ENCODE data around the gene TMEM200A.
A peak's percentile ranks its signal among the peaks of the same experiment; 100 is the strongest.
"Not testable (repeated sequence)": the region's sequence is repeated elsewhere in the genome, so short reads cannot be mapped to it uniquely, and the experiment has no call there.

TMEM200A gene

DNA sequence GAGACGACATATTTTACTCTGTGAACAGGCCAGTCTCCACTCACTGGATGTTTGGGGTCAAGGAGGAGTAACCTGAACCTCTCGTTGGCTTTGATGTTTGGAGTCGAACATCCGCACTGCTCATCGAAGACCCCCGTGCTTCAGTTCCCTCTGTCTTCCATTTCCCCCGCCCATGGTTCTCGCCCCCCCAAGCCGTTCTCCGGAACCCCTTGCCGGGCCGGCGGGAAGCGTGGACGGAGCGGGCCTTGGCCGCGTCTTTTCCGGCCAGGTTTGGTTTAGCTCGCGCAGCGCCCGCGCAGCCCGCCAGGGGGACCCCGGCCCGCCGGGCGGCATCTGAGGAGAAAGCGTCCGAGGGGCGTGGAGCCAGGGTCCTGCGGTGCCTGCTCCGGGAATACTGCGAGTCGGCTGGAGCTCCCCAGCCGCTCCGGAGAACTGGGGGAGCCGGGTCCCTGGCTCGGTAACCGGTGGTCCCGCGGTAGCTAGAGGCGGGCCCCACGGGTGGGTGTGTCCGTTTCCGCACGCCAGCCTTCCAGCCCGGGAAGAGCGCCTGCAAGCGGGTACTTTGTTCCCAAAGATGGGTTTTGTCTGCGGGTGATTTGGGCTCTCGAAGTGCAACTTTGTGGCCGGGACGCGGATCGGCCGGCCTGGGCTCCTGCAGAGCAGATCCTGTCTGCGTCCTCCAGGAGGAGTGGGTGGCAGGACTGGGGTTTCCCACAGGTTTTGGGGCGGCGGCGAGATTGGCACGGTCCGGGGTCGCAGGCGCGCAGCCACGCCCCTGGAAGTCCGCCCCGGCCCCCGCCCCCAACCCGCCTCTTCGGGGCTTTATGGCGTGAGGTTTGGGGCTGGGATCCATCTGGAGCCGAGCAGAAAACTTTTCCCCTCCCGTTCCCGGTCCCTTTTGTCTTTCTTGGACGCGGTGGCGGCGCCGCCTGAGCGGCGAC, at the start of gene TMEM200A:
Gene TMEM200A, plus strand, starts transcription at position 852 of the 941 bp plus-strand sequence. CDS start 74,406 bp downstream, outside the sequence.
- peak in 1 of 2 donors; percentile 51 for DNase-seq (ENCODE audit: low read depth in 2 of 2)

DNA sequence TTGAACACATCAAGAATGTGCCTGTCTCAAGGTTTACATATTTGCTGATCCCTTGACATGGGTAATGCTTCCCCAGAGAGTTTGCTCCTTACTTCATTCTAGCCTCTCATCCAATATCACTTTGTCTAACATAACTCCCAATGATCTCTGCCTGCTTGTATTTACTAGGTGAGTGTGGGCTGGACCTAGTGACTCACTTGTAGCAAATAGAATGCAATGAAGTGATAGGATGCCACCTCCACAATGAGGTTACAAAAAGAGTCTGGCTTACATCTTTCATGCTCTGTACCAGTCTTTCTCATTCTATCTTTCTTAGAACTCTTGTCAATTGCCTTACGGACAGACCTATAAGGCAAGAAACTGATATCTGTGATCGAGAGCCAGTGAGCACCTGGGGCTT, 44.9 kb upstream of the TMEM200A start:
- no peak for DNase-seq (ENCODE audit: low read depth in 2 of 2)

GRCh38 chr6:130322673-130323268, 43.0 kb upstream of the TMEM200A start:
- DNase-seq (ENCODE audit: low read depth in 2 of 2) = peak; percentile 15 to 43

- no peak for DNase-seq (ENCODE audit: low read depth in 2 of 2)
Observed at GRCh38 chr6:130324657-130325056, 41.2 kb upstream of the TMEM200A start.

DNA sequence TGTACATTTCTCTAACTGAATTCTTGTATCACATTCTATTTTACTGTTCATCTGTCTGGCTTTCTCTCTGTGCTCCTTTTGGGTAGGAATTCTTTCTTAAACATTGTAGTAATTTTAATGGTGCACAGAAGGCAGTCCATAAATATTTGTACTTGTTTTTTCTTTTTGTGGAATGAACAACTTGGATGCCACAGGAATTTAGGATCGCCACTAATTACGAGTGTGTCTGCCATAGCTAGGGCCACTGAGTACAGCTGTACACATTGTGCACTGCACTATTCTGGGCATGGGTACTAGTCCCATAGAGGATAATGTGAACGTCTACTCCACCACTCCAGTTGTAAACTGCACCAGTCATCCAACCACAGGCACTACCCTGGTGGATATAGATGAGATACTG, 39.3 kb upstream of the TMEM200A start:
- no peak for DNase-seq (ENCODE audit: low read depth in 2 of 2)

DNA sequence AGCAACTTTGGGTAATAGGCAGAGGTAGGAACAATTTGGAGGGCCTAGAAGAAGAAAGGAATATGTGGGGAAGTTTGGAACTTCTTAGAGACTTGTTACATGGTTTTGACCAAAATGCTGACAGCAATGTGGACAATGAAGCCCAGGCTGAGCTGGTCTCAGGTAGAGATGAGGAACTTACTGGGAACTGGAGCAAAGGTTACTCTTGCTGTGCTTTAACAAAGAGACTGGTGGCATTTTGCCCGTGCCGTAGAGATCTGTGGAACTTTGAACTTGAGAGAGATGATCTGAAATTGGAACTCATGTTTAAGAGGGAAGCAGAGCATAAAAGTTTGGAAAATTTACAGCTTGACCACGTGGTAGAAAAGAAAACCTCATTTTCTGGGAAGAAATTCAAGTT, 28.3 kb upstream of the TMEM200A start:
- no peak for DNase-seq (ENCODE audit: low read depth in 2 of 2)

DNA sequence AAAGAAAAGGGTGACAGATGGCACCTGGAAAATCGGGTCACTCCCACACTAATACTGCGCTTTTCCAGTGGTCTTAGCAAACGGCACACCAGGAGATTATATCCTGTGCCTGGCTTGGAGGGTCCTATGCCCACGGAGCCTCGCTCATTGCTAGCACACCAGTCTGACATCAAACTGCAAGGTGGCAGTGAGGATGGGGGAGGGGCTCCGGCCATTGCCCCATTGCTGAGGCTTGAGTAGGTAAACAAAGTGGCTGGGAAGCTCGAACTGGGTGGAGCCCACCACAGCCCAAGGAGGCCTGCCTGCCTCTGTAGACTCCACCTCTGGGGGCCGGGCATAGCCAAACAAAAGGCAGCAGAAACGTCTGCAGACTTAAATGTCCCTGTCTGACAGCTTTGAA, 19.5 kb upstream of the TMEM200A start:
- DNase-seq (ENCODE audit: low read depth in 2 of 2) = not testable (repeated sequence)

DNA sequence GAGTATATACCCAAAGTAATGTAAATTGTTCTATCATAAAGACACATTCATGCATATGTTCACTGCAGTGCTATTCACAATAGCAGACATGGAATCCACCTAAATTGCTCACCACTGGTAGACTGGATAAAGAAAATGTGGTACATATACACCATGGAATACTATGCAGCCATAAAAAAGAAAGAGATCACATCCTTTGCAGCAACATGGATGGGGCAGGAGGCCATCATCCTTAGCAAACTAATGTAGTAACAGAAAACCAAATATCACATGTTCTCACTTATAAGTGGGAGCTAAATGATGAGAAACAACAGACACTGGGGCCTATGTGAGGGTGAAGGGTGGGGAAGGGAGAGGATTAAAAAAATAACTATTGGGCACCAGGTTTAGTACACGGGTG, 11.5 kb upstream of the TMEM200A start:
- no peak for DNase-seq (ENCODE audit: low read depth in 2 of 2)

DNA sequence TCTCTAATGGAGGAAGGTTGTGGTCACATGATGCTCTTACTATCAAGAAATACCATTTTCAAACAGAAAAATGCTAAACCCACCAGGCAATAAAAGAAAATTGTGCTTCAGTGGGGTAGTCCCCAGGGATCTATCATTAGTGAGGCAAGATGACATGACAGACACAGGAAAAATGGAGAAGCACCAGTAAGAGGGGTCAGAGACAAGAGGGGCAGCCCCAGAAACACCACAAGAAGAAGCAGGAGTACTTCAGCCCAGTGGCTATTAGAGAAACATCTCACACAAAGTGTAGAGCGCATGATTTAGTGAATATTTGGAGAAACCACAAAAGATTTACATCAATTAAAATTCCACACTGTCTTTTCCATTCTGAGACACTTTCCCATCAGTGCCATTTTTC, 10.2 kb upstream of the TMEM200A start:
- no peak for DNase-seq (ENCODE audit: low read depth in 2 of 2)

DNA sequence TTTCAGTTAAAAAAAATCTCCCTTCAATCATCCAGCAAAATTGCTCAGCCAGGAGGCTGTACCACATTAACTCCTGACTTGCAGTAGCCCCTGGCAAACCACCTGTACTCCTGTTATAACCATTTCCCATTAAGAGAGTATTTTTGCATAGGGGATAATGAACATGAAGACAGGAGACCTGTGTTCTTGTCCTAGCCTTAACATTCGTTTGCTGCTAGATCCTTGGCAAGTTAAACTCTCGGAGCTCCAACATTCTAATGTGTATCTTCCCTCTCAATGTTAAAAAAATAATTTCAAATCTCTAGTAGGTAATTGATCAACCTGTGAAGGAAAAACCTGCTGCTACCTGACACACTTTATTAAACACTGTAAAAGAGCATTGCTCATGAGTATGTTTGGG, 8.4 kb upstream of the TMEM200A start:
- no peak for DNase-seq (ENCODE audit: low read depth in 2 of 2)

DNA sequence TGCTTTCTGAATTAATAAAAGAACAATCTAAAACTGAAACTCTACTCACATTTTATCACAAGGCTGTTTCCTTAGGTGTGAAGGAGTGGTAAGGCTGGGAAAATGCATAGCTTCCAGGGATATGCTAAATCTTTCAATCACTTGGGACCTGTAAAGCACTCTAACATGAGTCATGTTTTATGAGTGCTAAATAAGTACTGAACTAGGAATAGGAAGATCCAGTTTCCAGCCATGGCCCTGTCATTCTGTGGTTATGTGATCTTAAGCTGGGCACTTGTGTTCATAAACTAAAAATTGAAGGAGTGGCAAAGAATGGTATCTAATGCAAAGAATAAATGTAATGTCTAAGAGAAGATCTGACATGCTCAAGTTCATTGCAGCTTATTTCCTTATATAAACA, 6.1 kb upstream of the TMEM200A start:
- no peak for DNase-seq (ENCODE audit: low read depth in 2 of 2)

GRCh38 chr6:130362128-130362527, 3.7 kb upstream of the TMEM200A start:
- no peak for DNase-seq (ENCODE audit: low read depth in 2 of 2)

DNA sequence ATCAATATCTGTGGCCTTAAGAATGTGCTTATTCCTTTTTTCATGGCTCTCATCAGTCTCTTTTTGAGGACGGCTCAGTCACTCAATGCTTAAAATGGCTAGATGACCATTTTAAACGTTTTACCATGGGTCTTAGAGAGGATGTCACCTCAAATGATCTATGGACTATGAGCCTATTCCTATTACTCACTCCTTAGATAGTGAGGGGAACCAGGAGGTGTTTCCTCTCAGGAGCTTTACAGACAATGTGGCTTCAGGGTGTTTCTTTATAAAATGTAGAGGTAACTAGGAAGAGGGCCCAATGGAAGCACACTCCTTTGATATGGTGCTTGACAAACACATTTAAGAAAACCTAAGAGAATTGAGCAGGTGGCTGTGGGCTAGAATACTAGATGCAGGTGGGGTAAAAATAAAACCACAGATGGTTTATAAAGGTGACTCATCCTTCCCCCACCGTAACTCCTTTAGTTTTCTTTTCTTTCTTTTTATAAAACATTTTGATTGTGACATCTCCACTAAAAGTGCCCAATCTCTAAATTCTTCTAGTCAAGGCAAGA, 1.5 kb upstream of the TMEM200A start:
- DNase-seq (ENCODE audit: low read depth in 2 of 2) = no peak

- peak; percentile 27 to 29 for DNase-seq (ENCODE audit: low read depth in 2 of 2)
Observed at GRCh38 chr6:130366107-130367005, 539 bp downstream of the TMEM200A start.

GRCh38 chr6:130367767-130368166, 1.9 kb downstream of the TMEM200A start:
- DNase-seq (ENCODE audit: low read depth in 2 of 2) = no peak

GRCh38 chr6:130368576-130368975, 2.8 kb downstream of the TMEM200A start:
- no peak for DNase-seq (ENCODE audit: low read depth in 2 of 2)

- DNase-seq (ENCODE audit: low read depth in 2 of 2) = no peak
Observed at GRCh38 chr6:130369831-130370230, 4.0 kb downstream of the TMEM200A start.

DNA sequence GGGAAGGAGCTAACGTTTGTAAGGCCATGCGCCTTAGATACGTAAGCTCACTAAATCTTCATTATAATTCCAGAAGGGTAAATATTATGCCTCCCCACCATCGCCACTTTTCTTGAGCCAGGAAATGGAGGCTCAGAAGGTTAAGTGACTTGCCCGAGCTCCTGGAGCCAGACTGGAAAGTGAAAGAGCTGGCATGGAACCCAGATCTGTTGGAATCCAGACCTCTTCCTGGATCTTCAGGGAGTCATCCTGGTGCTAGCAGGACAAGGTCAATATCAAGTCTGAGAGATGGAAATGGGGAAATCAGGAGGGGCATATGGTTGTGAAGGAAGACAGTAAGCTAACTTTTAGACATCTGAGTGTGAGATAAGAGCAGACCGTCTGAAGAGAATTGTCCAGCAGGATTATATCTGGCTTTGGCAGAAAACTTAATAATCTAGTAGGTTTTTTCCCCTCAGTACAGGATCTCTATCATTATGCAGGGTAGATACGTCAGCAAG, 6.2 kb downstream of the TMEM200A start:
- no peak for DNase-seq (ENCODE audit: low read depth in 2 of 2)

- DNase-seq (ENCODE audit: low read depth in 2 of 2) = no peak
Observed at GRCh38 chr6:130372786-130373185, 7.0 kb downstream of the TMEM200A start.

- DNase-seq (ENCODE audit: low read depth in 2 of 2) = no peak
Observed at GRCh38 chr6:130373992-130374391, 8.2 kb downstream of the TMEM200A start.

GRCh38 chr6:130376936-130377335, 11.1 kb downstream of the TMEM200A start:
- DNase-seq (ENCODE audit: low read depth in 2 of 2) = no peak

GRCh38 chr6:130377371-130377770, 11.6 kb downstream of the TMEM200A start:
- DNase-seq (ENCODE audit: low read depth in 2 of 2) = no peak

Measured in stimulated activated CD4-positive, alpha-beta T cell treated with anti-CD3 and anti-CD28 coated beads, Interleukin-1b, Interleukin-23, amount 100 ng/mL, for 4 hours (primary cell).